OCI-LY7 (cell line): Measurements from ENCODE around the gene SUN2. TPM values are rescaled to one million over a fixed set of nuclear protein-coding genes. Genes with fewer than 3 reads are reported as not detected.

ENCODE experiments used
- BruUV-seq: library from RNA; stranded (reverse); fragments of 400-500 nt; replicated peaks from 2 replicates; lab custom pipeline; 2021; lab: Mats Ljungman, UMichigan
- CTCF ChIA-PET: fragments of 300-600 bp; sonication (Branson Sonifier 250); formaldehyde crosslinking; loops from one replicate; lab custom pipeline; 2022; ENCODE audit warnings: antibody characterized with exemption; ENCODE audit not compliant: unreplicated experiment; lab: Charles Lee
- POLR2A ChIA-PET: fragments of 300-600 bp; sonication (Branson Sonifier 250); formaldehyde crosslinking; loops from one replicate; lab custom pipeline; 2022; ENCODE audit warnings: antibody characterized with exemption; lab: Charles Lee
- DNase-seq: peaks from one replicate; pipeline ENCODE4 v3.0.0-alpha.2; 2015; ENCODE audit warnings: low spot score
- H2AFZ ChIP-seq: fragments of 200-600 bp; sonication (generic), shearing (Covaris generic); 2 replicates; pipeline ENCODE4 v1.6.1; 2014; ENCODE audit warnings: mild to moderate bottlenecking, antibody characterized with exemption, low read length, moderate library complexity
- H3K27ac ChIP-seq: fragments of 200-600 bp; sonication (generic); 2 replicates; pipeline ENCODE4 v1.5.1; 2014; ENCODE audit warnings: mixed run types, low read depth, mild to moderate bottlenecking, moderate library complexity, low read length, inconsistent platforms; ENCODE audit not compliant: poor library complexity, severe bottlenecking
- H3K36me3 ChIP-seq: fragments of 200-600 bp; sonication (generic); 2 replicates; pipeline ENCODE4 v1.6.1; 2014; ENCODE audit warnings: mild to moderate bottlenecking, antibody characterized with exemption, low read length, moderate library complexity, mixed read lengths; ENCODE audit not compliant: insufficient read depth
- H3K4me1 ChIP-seq: fragments of 200-600 bp; sonication (generic); 2 replicates; pipeline ENCODE4 v1.5.1; 2014; ENCODE audit warnings: mild to moderate bottlenecking, low read length; ENCODE audit not compliant: insufficient read depth, poor library complexity, severe bottlenecking
- H3K4me2 ChIP-seq: fragments of 200-600 bp; sonication (generic); 2 replicates; pipeline ENCODE4 v1.6.1; 2014; ENCODE audit warnings: mild to moderate bottlenecking, low read length
- H3K4me3 ChIP-seq: fragments of 200-600 bp; sonication (generic); 2 replicates; pipeline ENCODE4 v1.5.1; 2014; ENCODE audit warnings: mild to moderate bottlenecking, low read depth, low read length; ENCODE audit not compliant: poor library complexity, severe bottlenecking
- H3K79me2 ChIP-seq: fragments of 200-600 bp; sonication (generic); 2 replicates; pipeline ENCODE4 v1.6.1; 2016; ENCODE audit warnings: low read depth, mild to moderate bottlenecking, low read length, moderate library complexity, mixed read lengths; ENCODE audit not compliant: insufficient read depth
- H3K9me2 ChIP-seq: fragments of 200-600 bp; sonication (generic); 2 replicates; pipeline ENCODE4 v1.6.1; 2016; ENCODE audit warnings: mild to moderate bottlenecking, low read length, mixed read lengths; ENCODE audit not compliant: insufficient read depth
- H3K9me3 ChIP-seq: fragments of 200-600 bp; sonication (generic); 2 replicates; pipeline ENCODE4 v1.6.1; 2014; ENCODE audit warnings: mild to moderate bottlenecking, mixed run types, low read length, mixed read lengths
- H4K20me1 ChIP-seq: fragments of 200-600 bp; sonication (generic); 2 replicates; pipeline ENCODE4 v1.6.1; 2014; ENCODE audit warnings: mild to moderate bottlenecking, antibody characterized with exemption, low read length, moderate library complexity, mixed read lengths; ENCODE audit not compliant: insufficient read depth
- EZH2phosphoT487 ChIP-seq: fragments of 200-600 bp; sonication (generic); IDR thresholded peaks from 2 replicates; pipeline ENCODE4 v1.6.1; 2018; ENCODE audit warnings: low read depth, borderline replicate concordance, mild to moderate bottlenecking, mixed run types, antibody characterized with exemption, low read length, moderate library complexity, mixed read lengths
- intact Hi-C: fragments of 100-400 bp; cut with micrococcal nuclease; formaldehyde crosslinking; loops from one replicate; pipeline ENCODE4 v1.10.0; 2022; ENCODE audit not compliant: unreplicated experiment
- total RNA-seq, 2 experiments: library from RNA; depleted of rRNA in 1 of 2; stranded (reverse); fragments of >200 nt in 1 of 2; shearing (Covaris generic) in 1 of 2; gene quantifications; 2 replicates each; pipeline ENCODE4 v1.2.3, GENCODE V29; 2014 to 2022
- TF ChIP-seq, protein P1 (sequence below): fragments of 200-600 bp; sonication (generic); conservative IDR thresholded peaks from 2 replicates; pipeline ENCODE4 v1.5.1; 2014; ENCODE audit warnings: mild to moderate bottlenecking, antibody characterized with exemption, low read length, moderate library complexity, mixed read lengths

Gene SUN2
- total RNA-seq, 2 experiments from 2014 or later = 59.1 to 80.2 TPM

DNA sequence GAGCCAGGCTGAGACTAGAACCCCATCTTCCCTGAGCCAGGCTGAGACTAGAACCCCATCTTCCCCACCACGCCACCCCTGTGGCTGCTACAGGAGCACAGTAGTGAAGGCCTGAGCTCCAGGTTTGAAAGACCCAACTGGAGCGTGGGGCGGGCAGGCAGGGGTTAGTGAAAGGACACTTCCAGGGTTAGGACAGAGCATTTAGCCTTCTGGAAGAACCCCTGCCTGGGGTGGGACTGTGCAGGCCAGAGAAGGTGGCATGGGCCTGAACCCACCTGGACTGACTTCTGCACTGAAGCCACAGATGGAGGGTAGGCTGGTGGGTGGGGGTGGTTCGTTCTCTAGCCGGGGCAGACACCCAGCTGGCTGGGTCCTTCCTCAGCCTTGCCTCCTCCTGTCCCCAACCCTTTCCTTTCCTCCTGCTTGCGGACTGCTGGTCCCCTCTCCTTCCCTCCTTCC lies 24.1 kb downstream of the SUN2 start:
- intact Hi-C loops = no loop called here

DNA sequence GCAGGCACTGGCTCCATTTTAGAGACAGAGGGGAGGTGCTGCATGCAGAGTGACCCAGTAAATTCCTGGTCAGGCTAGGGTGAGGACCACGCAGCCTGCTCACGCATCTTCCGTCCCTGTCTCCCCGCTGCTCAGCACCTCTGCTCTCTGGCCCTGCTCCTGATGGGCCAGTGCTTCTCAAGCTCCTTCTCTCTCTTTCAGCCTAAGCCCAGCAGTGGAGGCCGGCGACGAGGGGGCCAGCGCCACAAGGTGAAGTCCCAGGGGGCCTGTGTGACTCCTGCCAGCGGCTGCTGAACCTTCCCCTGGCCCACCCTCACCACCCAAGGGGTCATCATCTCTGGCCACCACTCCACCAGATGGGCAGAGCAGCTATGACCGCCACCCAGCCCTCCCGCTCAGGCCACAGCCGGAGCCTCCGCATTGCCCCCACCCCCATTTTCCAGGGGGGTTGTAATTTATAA lies 25.4 kb downstream of the SUN2 start:
- Histone ChIP-seq H3K36me3 (peaks cover 86% of the 10 kb centered on the region), H3K9me2 (no peaks in the 10 kb centered on the region), H2AFZ (no peak overlapping the region), H3K79me2 (no peaks in the 10 kb centered on the region), H3K4me3 (no peak overlapping the region), H3K9me3 (no peaks in the 10 kb centered on the region), H3K4me1 (no peaks in the 10 kb centered on the region), H3K27ac (no peak overlapping the region), H3K4me2 (no peak overlapping the region), H4K20me1 (no peaks in the 10 kb centered on the region)
- no peak for DNase-seq
- BruUV-seq = no TSS peak
- TF ChIP-seq EZH2phosphoT487 = no peak
- intact Hi-C loops = no loop called here
- ChIA-PET POLR2A (no interaction called here), CTCF (no interaction called here)

More for the DNA sequence above, 24.1 kb downstream of the SUN2 start:
- Histone ChIP-seq H3K27ac (no peak overlapping the region), H3K4me3 (no peak overlapping the region), H3K4me1 (no peaks in the 10 kb centered on the region), H3K36me3 (peaks cover 84% of the 10 kb centered on the region), H3K9me3 (no peaks in the 10 kb centered on the region), H4K20me1 (no peaks in the 10 kb centered on the region), H2AFZ (no peak overlapping the region), H3K9me2 (no peaks in the 10 kb centered on the region), H3K79me2 (no peaks in the 10 kb centered on the region), H3K4me2 (no peak overlapping the region)
- CTCF ChIA-PET = no interaction called here
- POLR2A ChIA-PET = no interaction called here
- no peak for DNase-seq
- BruUV-seq = no TSS peak
- TF ChIP-seq, protein P1, sequence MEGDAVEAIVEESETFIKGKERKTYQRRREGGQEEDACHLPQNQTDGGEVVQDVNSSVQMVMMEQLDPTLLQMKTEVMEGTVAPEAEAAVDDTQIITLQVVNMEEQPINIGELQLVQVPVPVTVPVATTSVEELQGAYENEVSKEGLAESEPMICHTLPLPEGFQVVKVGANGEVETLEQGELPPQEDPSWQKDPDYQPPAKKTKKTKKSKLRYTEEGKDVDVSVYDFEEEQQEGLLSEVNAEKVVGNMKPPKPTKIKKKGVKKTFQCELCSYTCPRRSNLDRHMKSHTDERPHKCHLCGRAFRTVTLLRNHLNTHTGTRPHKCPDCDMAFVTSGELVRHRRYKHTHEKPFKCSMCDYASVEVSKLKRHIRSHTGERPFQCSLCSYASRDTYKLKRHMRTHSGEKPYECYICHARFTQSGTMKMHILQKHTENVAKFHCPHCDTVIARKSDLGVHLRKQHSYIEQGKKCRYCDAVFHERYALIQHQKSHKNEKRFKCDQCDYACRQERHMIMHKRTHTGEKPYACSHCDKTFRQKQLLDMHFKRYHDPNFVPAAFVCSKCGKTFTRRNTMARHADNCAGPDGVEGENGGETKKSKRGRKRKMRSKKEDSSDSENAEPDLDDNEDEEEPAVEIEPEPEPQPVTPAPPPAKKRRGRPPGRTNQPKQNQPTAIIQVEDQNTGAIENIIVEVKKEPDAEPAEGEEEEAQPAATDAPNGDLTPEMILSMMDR = no peak

DNA sequence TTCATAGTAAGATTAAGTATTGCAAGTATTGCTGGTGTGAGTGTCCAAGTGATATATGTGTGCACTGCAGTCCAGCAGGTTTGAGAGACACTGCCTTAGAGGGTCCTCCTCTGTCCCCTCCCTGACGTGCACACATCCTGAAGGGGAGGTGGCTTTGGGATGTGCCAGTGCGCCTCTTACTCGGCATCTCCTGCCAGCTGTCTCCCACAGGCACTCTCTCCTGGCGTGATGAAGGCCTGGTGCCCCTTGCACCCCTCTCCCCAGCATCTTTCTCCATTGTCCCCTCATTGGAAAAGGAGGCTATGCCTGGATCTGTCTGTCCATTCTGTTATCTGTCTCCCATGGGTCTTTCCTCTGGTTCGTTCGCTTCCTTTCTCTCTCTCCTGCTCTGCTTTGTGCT lies 25.9 kb downstream of the SUN2 start:
- Histone ChIP-seq H3K4me1 (no peaks in the 10 kb centered on the region), H3K4me2 (no peak overlapping the region), H3K4me3 (no peak overlapping the region), H3K9me3 (no peaks in the 10 kb centered on the region), H3K36me3 (peaks cover 85% of the 10 kb centered on the region), H3K27ac (no peak overlapping the region), H3K9me2 (no peaks in the 10 kb centered on the region), H4K20me1 (no peaks in the 10 kb centered on the region), H2AFZ (no peak overlapping the region), H3K79me2 (no peaks in the 10 kb centered on the region)
- ChIA-PET CTCF (no interaction called here), POLR2A (no interaction called here)
- no TSS peak for BruUV-seq
- intact Hi-C loops = no loop called here
- no peak for DNase-seq
- no peak for TF ChIP-seq EZH2phosphoT487
- TF ChIP-seq, protein P1 = no peak
